ENCODE results near the gene NUCB2.
A peak's percentile ranks its signal among the peaks of the same experiment; 100 is the strongest.
"Not testable (repeated sequence)": the region's sequence is repeated elsewhere in the genome, so short reads cannot be mapped to it uniquely, and the experiment has no call there.

NUCB2 gene

DNA sequence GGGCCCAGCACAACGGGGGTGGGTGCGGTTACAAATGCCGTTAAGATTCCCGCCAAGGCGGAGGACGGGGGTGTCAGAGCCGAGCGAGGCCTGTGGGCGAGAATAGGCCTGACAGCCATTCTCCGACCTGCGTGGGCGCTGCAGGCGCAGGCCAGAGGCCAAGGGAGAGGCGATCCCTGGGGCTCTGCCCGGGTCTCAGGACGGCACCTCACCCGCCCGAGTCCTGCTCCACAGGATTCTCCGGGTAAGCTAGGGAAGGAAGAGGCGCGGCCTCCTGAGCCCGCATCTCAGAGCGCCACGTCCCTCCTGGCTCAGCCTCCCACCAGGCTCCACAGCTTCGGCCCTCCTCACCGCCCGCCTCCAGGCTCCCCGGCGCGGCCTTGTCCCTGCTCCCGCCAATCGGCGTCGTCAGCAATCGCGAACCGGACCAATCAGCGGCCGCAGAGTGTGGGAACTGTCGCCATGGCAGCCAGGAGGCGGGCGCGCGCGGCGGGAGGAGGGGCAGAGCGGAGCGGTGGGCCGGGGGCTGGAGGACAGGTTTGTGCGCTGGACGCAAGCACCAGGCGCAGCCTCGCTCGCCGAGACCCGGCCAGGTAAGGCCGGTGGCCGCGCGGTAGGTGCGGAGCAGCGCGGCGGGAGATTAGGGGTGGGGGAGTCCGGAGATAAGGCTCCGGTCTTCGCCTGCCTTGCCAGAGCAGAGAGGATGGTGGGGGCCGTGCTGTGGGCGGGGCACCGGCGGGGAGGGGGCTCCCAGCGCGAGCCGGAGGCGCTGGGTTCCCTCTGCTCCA, at the start of gene NUCB2:
NUCB2 (plus strand) TSS at position 504 of the 788 bp plus-strand sequence. CDS start 18,585 bp downstream, outside the sequence.
- TF ChIP-seq, protein P1, sequence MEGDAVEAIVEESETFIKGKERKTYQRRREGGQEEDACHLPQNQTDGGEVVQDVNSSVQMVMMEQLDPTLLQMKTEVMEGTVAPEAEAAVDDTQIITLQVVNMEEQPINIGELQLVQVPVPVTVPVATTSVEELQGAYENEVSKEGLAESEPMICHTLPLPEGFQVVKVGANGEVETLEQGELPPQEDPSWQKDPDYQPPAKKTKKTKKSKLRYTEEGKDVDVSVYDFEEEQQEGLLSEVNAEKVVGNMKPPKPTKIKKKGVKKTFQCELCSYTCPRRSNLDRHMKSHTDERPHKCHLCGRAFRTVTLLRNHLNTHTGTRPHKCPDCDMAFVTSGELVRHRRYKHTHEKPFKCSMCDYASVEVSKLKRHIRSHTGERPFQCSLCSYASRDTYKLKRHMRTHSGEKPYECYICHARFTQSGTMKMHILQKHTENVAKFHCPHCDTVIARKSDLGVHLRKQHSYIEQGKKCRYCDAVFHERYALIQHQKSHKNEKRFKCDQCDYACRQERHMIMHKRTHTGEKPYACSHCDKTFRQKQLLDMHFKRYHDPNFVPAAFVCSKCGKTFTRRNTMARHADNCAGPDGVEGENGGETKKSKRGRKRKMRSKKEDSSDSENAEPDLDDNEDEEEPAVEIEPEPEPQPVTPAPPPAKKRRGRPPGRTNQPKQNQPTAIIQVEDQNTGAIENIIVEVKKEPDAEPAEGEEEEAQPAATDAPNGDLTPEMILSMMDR (IDR thresholded peaks at IDR 0.05; ENCODE audit: control insufficient read depth, insufficient read depth, low read depth, low read length, missing control alignments): no peak

DNA sequence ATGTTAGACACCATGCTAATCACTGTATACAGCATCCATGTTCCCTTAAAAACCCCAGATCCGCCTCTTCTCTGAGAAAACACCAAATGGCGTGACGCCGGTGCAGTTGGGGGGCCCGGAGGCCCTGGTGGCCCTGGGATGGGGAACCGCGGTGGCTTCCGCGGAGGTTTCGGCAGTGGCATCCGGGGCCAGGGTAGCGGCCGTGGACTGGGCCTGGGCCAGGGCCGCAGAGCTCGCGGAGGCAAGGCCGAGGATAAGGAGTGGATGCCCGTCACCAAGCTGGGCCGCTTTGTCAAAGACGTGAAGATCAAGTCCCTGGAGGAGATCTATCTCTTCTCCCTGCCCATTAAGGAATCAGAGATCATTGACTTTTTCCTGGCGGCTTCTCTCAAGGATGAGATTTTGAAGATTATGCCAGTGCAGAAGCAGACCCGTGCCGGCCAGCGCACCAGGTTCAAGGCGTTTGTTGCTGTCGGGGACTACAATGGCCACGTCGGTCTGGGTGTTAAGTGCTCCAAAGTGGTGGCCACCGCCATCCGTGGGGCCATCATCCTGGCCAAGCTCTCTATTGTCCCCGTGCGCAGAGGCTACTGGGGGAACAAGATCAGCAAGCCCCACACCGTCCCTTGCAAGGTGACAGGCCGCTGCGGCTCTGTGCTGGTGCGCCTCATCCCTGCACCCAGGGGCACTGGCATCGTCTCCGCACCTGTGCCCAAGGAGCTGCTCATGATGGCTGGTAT, 48.2 kb upstream of the NUCB2 start:
- not testable (repeated sequence) for H3K4me3 ChIP-seq (ENCODE audit: control insufficient read depth, low read depth, low read length); DNase-seq (ENCODE audit: low read depth)

More for the DNA sequence above, at the start of gene NUCB2:
- H3K4me3 ChIP-seq (ENCODE audit: control insufficient read depth, low read depth, low read length): peak within 1 kb of the TSS; percentile 60
- DNase-seq (ENCODE audit: low read depth): peak; percentile 80

- TF ChIP-seq, protein P1 (IDR thresholded peaks at IDR 0.05; ENCODE audit: control insufficient read depth, insufficient read depth, low read depth, low read length, missing control alignments): no peak
- no peak for DNase-seq (ENCODE audit: low read depth)
- no peak overlapping the region for H3K4me3 ChIP-seq (ENCODE audit: control insufficient read depth, low read depth, low read length)
These were observed 46.9 kb upstream of the NUCB2 start for GRCh38 chr11:17229481-17230152.

GRCh38 chr11:17230867-17231851, 45.4 kb upstream of the NUCB2 start:
- TF ChIP-seq, protein P1 (IDR thresholded peaks at IDR 0.05; ENCODE audit: control insufficient read depth, insufficient read depth, low read depth, low read length, missing control alignments): no peak
- no peak for DNase-seq (ENCODE audit: low read depth)
- H3K4me3 ChIP-seq (ENCODE audit: control insufficient read depth, low read depth, low read length): no peak overlapping the region

DNA sequence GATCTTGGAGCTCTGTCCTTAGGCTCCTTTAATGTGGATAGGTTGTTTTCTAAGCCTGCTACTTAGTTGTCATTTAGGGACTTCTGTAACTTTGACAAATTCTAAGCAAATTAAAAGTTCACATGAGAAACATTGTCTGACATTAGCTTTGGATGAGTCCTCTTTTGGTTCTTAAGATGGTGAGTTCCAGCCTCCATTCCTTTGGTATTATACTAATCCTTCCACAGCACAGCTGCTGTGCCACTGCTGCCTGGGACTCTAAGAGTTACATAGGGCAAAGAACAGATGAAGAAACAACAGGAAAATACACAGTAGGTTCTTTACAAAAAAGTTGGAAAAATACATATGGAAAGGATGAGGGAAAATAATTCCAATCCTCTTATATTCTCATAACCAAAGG, 43.4 kb upstream of the NUCB2 start:
- no peak for DNase-seq (ENCODE audit: low read depth)
- TF ChIP-seq, protein P1 (IDR thresholded peaks at IDR 0.05; ENCODE audit: control insufficient read depth, insufficient read depth, low read depth, low read length, missing control alignments): no peak
- H3K4me3 ChIP-seq (ENCODE audit: control insufficient read depth, low read depth, low read length): no peak overlapping the region

DNA sequence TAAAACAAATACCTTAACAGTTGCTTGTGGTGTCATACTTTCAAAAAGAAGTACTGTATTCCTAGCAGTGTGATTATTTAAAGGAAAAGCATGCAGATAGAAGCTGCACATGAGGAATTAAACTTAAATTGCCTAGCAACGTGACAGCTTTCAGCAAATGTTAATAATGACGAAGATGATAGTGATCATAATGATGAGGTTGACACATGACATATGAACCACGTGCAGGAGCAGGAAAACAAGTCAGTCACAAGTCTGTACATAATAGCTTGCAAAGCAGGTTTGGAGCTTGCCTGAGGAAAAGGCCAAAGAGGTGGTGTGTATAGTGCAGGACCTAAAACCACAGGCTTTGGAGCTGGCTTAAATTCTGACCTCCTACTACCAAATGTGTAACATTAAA, 38.2 kb upstream of the NUCB2 start:
- DNase-seq (ENCODE audit: low read depth): no peak
- TF ChIP-seq, protein P1 (IDR thresholded peaks at IDR 0.05; ENCODE audit: control insufficient read depth, insufficient read depth, low read depth, low read length, missing control alignments): no peak
- no peak overlapping the region for H3K4me3 ChIP-seq (ENCODE audit: control insufficient read depth, low read depth, low read length)

- H3K4me3 ChIP-seq (ENCODE audit: control insufficient read depth, low read depth, low read length); DNase-seq (ENCODE audit: low read depth): not testable (repeated sequence)
These were observed 36.6 kb upstream of the NUCB2 start for GRCh38 chr11:17239927-17240326.

Measured in AG09309 (cell line).